NCI-H1105 (cell line): Measurements from ENCODE around the gene ZFP1.

Experiments used
- DNase-seq: peaks from one replicate; lab custom pipeline; 2025; lab: John Stamatoyannopoulos, UW

Gene ZFP1

GRCh38 chr16:75160386-75160785 lies 12.1 kb downstream of the ZFP1 start:
- DNase-seq: no peak

GRCh38 chr16:75169899-75170405 lies 21.6 kb downstream of the ZFP1 start:
- no peak for DNase-seq

GRCh38 chr16:75172578-75172977 lies 24.3 kb downstream of the ZFP1 start:
- DNase-seq: no peak

- DNase-seq: no peak
These were observed 26.8 kb downstream of the ZFP1 start for GRCh38 chr16:75175074-75175473.

GRCh38 chr16:75176926-75177325 lies 28.6 kb downstream of the ZFP1 start:
- no peak for DNase-seq

GRCh38 chr16:75179208-75179607 lies 30.9 kb downstream of the ZFP1 start:
- DNase-seq: no peak

GRCh38 chr16:75181630-75182029 lies 33.3 kb downstream of the ZFP1 start:
- no peak for DNase-seq

- no peak for DNase-seq
These were observed 40.6 kb downstream of the ZFP1 start for GRCh38 chr16:75188832-75189477.

GRCh38 chr16:75189638-75190245 lies 41.4 kb downstream of the ZFP1 start:
- DNase-seq: no peak

GRCh38 chr16:75192606-75193264 lies 44.4 kb downstream of the ZFP1 start:
- no peak for DNase-seq

GRCh38 chr16:75193265-75193650 lies 44.9 kb downstream of the ZFP1 start:
- DNase-seq: no peak

GRCh38 chr16:75193730-75194444 lies 45.6 kb downstream of the ZFP1 start:
- no peak for DNase-seq

GRCh38 chr16:75195811-75196790 lies 47.8 kb downstream of the ZFP1 start:
- DNase-seq: no peak

GRCh38 chr16:75196836-75197235 lies 48.5 kb downstream of the ZFP1 start:
- no peak for DNase-seq

- no peak for DNase-seq
These were observed 49.3 kb downstream of the ZFP1 start for GRCh38 chr16:75197522-75198134.

- DNase-seq: no peak
These were observed 49.8 kb downstream of the ZFP1 start for GRCh38 chr16:75198135-75198600.

- DNase-seq: no peak
These were observed 53.8 kb downstream of the ZFP1 start for GRCh38 chr16:75202069-75202590.

- no peak for DNase-seq
These were observed 54.8 kb downstream of the ZFP1 start for GRCh38 chr16:75203096-75203495.

- DNase-seq: no peak
These were observed 55.5 kb downstream of the ZFP1 start for GRCh38 chr16:75203667-75204409.

GRCh38 chr16:75204410-75204758 lies 56.1 kb downstream of the ZFP1 start:
- DNase-seq: no peak
